ENCODE results near the gene ATP8B4.

DNA sequence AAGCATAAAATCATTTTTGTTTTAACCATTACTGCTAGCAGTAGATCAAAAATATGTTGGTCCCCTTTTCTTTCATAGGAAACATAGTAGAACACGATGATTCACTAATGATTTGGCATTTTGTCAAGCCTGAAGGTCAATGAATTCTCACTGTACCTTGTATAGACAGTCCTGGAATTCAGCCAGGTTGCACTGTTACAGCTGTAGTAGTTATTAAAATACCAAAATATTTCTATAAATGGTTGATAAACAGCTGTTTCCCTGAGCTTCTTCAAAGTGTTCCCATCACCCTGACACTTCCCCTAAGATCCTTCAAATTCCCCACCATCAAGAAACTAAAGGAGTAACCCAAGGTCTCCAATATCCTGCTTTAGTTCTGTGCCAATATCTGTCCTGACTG is 200.9 kb downstream of the ATP8B4 start:
- TF ChIP-seq, protein P1, sequence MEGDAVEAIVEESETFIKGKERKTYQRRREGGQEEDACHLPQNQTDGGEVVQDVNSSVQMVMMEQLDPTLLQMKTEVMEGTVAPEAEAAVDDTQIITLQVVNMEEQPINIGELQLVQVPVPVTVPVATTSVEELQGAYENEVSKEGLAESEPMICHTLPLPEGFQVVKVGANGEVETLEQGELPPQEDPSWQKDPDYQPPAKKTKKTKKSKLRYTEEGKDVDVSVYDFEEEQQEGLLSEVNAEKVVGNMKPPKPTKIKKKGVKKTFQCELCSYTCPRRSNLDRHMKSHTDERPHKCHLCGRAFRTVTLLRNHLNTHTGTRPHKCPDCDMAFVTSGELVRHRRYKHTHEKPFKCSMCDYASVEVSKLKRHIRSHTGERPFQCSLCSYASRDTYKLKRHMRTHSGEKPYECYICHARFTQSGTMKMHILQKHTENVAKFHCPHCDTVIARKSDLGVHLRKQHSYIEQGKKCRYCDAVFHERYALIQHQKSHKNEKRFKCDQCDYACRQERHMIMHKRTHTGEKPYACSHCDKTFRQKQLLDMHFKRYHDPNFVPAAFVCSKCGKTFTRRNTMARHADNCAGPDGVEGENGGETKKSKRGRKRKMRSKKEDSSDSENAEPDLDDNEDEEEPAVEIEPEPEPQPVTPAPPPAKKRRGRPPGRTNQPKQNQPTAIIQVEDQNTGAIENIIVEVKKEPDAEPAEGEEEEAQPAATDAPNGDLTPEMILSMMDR (IDR thresholded peaks at IDR 0.05), result no peak
- TF ChIP-seq POLR2A (IDR thresholded peaks at IDR 0.05), result no peak
